Thoracic aorta endothelial cell (primary cell): ENCODE data around the gene FARS2. TPM values are rescaled to one million over a fixed set of nuclear protein-coding genes. Genes with fewer than 3 reads are reported as not detected.

Experiments
- total RNA-seq: library from RNA; depleted of rRNA; stranded (reverse); fragments of >200 nt; gene quantifications from 2 replicates; pipeline ENCODE4 v1.2.3, GENCODE V29; 2012

FARS2 gene
- total RNA-seq, result 24.6 and 27.2 TPM in 2 replicates

GRCh38 chr6:5260661-5261544, at the start of gene FARS2, which contains the start of gene LYRM4:
Gene FARS2, plus strand, starts transcription at chr6:5261513.
Gene LYRM4, minus strand, starts transcription at chr6:5260950. Its CDS starts 217 bp downstream, at chr6:5260733.

Other genes starting within 250 kb of the FARS2 start
- gene PPP1R3G, start 176.2 kb upstream of the FARS2 start, total RNA-seq, result 0.36 and 0.40 TPM in 2 replicates
- gene LYRM4, start 563 bp upstream of the FARS2 start, total RNA-seq, result 17.3 and 18.8 TPM in 2 replicates